ENCODE results near the gene MGST1. TPM values are rescaled to one million over a fixed set of nuclear protein-coding genes. Genes with fewer than 3 reads are reported as not detected.

The MGST1 gene
- 88.5 and 105 TPM in 2 replicates for total RNA-seq

DNA sequence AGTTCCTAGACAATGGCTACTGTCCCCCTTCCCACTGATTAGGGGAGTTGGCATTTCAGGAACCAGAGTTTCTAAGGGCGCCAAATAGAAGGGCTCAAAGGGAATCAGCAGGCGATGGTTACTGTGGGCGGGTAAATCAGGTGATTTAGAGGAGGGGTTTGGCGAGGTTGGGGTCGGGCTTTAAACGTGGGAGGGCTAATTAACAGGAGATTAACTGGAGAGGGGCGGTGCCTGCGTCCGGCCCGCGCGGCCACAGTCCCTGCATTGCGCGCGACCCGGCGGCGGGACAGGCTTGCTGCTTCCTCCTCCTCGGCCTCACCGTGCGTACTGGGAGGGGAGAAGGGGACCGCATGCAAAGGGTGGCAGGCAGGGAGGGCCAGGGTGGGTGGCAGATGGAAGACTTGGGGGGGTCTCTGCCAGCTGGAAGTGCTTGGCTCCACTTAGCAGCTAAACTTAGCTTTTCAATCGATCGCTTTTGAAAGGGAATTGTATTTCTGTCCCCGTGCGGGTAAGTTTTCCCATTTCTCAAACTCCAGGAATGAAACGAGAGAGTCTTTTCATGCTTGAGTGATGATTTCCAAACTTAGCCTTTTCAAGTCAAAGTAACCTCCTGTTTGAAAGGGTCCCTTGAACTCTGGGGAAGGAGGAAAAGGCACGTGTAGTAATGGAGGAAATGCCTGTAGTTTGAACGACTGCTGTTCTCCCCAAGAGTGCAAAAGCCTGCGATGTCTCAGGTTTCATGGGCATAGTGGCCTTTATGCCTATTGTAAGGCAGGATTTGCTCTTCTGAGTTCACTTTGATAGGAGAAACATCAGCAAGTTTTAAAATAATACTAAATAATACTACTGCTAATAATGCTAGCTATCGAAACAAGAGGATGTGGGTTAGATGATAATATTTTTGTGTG is at the start of gene MGST1:
Gene MGST1, plus strand, starts transcription at position 255 of the 908 bp plus-strand sequence. CDS start 6,608 bp downstream, outside the sequence.

Other genes starting within 250 kb of the MGST1 start
- not detected in 2 replicates for gene SLC15A5, start 70.0 kb upstream of the MGST1 start, total RNA-seq

Data from uterine smooth muscle cell (primary cell).